Measurements from ENCODE around the gene MAPKAP1. TPM values are rescaled to one million over a fixed set of nuclear protein-coding genes. Genes with fewer than 3 reads are reported as not detected.
A peak's percentile ranks its signal among the peaks of the same experiment; 100 is the strongest.

The MAPKAP1 gene
- total and polyA plus RNA-seq, 2 of the 13 experiments (the other 11 are each of a cell fraction or from before 2014, with no cell fraction given): 45.0 to 64.3 TPM

- no peak for TF ChIP-seq USF2 (IDR thresholded peaks at IDR 0.05; ENCODE audit: low read depth, low read length)
- TF ChIP-seq USF2 (CRISPR knock-in tag; IDR thresholded peaks at IDR 0.05; ENCODE audit: borderline replicate concordance): no peak
- no peak for TF ChIP-seq CHD4 (IDR thresholded peaks at IDR 0.05; ENCODE audit: borderline replicate concordance, low read length)
- TF ChIP-seq ZNF781 (CRISPR knock-in tag; IDR thresholded peaks at IDR 0.05; ENCODE audit: borderline replicate concordance, not compliant biosample characterization): no peak
- peak; percentile 91; the same call in 1 of the 2 replicates for TF ChIP-seq ZNF614 (CRISPR knock-in tag; IDR thresholded peaks at IDR 0.05; ENCODE audit: borderline replicate concordance)
- TF ChIP-seq ZNF839 (CRISPR knock-in tag; IDR thresholded peaks at IDR 0.05; ENCODE audit: borderline replicate concordance): no peak
- peak; percentile 36; the same call in 1 of the 2 replicates for TF ChIP-seq RXRB (CRISPR knock-in tag; IDR thresholded peaks at IDR 0.05; ENCODE audit: borderline replicate concordance)
- no peak for TF ChIP-seq CERS6 (CRISPR knock-in tag; IDR thresholded peaks at IDR 0.05)
- TF ChIP-seq ZNF335 (CRISPR knock-in tag; IDR thresholded peaks at IDR 0.05): no peak
- peak; percentile 75; the same call in 1 of the 2 replicates for TF ChIP-seq ZFP91 (CRISPR knock-in tag; IDR thresholded peaks at IDR 0.05; ENCODE audit: borderline replicate concordance)
- TF ChIP-seq ZNF790 (CRISPR knock-in tag; IDR thresholded peaks at IDR 0.05; ENCODE audit: borderline replicate concordance): peak; percentile 36; the same call in 1 of the 2 replicates
- TF ChIP-seq ZNF33B (CRISPR knock-in tag; IDR thresholded peaks at IDR 0.05): peak; percentile 72; the same call in 1 of the 2 replicates
- no peak for TF ChIP-seq ZNF576 (CRISPR knock-in tag; IDR thresholded peaks at IDR 0.05)
- no peak for TF ChIP-seq ZNF597 (CRISPR knock-in tag; IDR thresholded peaks at IDR 0.05)
- no peak for TF ChIP-seq SSRP1 (CRISPR knock-in tag; IDR thresholded peaks at IDR 0.05)
- no peak for TF ChIP-seq RFXANK (CRISPR knock-in tag; IDR thresholded peaks at IDR 0.05)
- TF ChIP-seq RNF2 (conservative IDR thresholded peaks at IDR 0.05; ENCODE audit: low read depth): no peak
- no peak for TF ChIP-seq ZNF225 (CRISPR knock-in tag; IDR thresholded peaks at IDR 0.05)
- peak; percentile 85; the same call in 1 of the 2 replicates for TF ChIP-seq GTF3A (CRISPR knock-in tag; conservative IDR thresholded peaks at IDR 0.05)
- TF ChIP-seq MXI1 (IDR thresholded peaks at IDR 0.05; ENCODE audit: borderline replicate concordance, low read depth, low read length): peak; percentile 64; the same call in 1 of the 3 replicates
- TF ChIP-seq MED13 (CRISPR knock-in tag; IDR thresholded peaks at IDR 0.05): 0 out of 2 replicates have a peak, but pooled peaks have one; percentile 54
- TF ChIP-seq PAWR (CRISPR knock-in tag; IDR thresholded peaks at IDR 0.05; ENCODE audit: borderline replicate concordance): 0 out of 2 replicates have a peak, but pooled peaks have one; percentile 28
- no peak for TF ChIP-seq RAD51 (IDR thresholded peaks at IDR 0.05; ENCODE audit: borderline replicate concordance)
- no peak for TF ChIP-seq ZNF441 (CRISPR knock-in tag; IDR thresholded peaks at IDR 0.05; ENCODE audit: borderline replicate concordance)
These were observed at the start of gene MAPKAP1 (continued) for GRCh38 chr9:125706651-125707471.

Measured in HepG2 (cell line).